ENCODE measurements around the gene C1QC.

Gene C1QC

DNA sequence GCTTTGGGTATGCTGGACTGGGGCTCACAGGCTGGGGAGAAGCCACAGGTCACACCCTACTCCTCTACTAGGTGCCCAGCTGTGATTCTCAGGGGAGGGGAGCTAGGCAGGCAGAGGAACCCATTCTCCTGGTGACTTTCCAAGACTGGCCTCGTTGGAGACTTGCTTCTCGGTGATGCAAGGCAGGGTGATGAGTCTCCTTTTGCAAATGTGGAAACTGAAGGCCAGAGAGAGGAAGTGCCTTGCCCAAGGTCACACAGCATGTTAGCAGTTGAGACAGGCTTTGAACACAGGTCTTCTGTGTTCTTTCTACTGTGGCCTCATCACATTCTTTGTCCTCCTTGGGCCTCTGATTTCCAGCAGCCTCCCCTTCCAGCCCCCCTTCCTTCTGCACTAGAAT lies 27.5 kb upstream of the C1QC start:
- no peak for DNase-seq (ENCODE audit: low read depth)
- H3K4me3 ChIP-seq (ENCODE audit: control insufficient read depth, low read depth, low read length), result no peak overlapping the region
- TF ChIP-seq, protein P1, sequence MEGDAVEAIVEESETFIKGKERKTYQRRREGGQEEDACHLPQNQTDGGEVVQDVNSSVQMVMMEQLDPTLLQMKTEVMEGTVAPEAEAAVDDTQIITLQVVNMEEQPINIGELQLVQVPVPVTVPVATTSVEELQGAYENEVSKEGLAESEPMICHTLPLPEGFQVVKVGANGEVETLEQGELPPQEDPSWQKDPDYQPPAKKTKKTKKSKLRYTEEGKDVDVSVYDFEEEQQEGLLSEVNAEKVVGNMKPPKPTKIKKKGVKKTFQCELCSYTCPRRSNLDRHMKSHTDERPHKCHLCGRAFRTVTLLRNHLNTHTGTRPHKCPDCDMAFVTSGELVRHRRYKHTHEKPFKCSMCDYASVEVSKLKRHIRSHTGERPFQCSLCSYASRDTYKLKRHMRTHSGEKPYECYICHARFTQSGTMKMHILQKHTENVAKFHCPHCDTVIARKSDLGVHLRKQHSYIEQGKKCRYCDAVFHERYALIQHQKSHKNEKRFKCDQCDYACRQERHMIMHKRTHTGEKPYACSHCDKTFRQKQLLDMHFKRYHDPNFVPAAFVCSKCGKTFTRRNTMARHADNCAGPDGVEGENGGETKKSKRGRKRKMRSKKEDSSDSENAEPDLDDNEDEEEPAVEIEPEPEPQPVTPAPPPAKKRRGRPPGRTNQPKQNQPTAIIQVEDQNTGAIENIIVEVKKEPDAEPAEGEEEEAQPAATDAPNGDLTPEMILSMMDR (IDR thresholded peaks at IDR 0.05; ENCODE audit: control insufficient read depth, insufficient read depth, low read depth, low read length, missing control alignments), result no peak

DNA sequence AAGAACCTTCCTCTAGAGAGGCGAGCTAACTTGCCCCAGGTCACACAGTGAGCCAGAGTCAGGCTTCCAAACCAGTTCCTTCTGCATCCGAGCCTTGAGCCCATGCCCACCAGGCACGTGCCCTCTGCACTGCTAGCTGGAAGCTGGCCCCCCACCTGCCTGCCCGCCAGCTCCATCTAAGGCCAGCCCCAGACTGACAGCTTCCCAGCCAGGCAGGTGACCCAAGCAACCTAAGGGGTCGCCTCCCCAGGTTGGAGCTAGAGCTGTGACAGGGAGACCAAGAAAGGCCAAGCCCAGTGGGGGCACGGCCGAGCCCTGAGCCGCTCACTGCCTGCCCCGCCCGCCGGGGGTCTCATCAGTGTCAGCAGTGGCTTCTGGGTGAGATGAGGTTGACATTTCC lies 26.9 kb upstream of the C1QC start:
- TF ChIP-seq, protein P1 (IDR thresholded peaks at IDR 0.05; ENCODE audit: control insufficient read depth, insufficient read depth, low read depth, low read length, missing control alignments), result no peak
- H3K4me3 ChIP-seq (ENCODE audit: control insufficient read depth, low read depth, low read length), result no peak overlapping the region
- DNase-seq (ENCODE audit: low read depth), result no peak

DNA sequence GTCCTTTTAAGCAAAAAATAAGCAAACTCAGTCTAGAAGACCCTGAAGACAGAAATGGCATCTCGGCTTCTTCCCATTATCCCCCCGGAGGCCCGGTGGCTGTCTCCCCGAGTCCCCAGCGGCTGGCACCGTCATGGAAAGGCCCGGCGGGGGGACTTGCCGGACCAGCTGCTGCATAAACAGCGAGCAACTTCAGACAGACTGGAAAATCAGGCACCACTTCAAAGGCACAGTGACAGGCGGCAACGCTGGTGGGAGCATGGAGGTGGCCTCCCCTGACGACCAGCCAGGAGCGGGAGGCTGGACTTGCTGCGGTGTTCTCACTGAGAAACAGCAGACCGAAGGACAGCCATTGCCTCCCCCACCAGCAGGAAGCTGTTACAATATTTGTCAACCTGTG lies 25.4 kb upstream of the C1QC start:
- no peak for DNase-seq (ENCODE audit: low read depth)

DNA sequence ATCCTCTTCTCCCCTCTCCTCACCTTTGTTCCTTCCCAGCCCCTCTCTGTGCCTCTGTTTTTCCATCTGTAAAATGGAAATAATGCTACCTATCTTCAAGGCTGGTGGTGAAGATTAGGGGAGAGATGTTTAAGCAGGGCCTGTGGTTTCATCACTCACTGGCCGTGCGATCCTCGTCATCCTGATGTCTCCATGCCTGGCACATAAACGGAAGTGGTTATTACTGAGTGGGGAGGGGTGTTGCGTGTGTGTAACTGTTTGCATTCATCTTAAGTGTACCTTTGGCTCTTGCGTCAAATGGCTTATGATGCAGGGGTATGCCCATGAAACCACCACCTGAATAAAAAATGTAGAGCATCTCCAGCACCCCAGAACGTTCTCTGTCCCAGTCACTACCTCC lies 24.2 kb upstream of the C1QC start:
- H3K4me3 ChIP-seq (ENCODE audit: control insufficient read depth, low read depth, low read length), result no peak overlapping the region
- no peak for DNase-seq (ENCODE audit: low read depth)
- TF ChIP-seq, protein P1 (IDR thresholded peaks at IDR 0.05; ENCODE audit: control insufficient read depth, insufficient read depth, low read depth, low read length, missing control alignments), result no peak

More for the DNA sequence above, 25.4 kb upstream of the C1QC start:
- no peak overlapping the region for H3K4me3 ChIP-seq (ENCODE audit: control insufficient read depth, low read depth, low read length)
- TF ChIP-seq, protein P1 (IDR thresholded peaks at IDR 0.05; ENCODE audit: control insufficient read depth, insufficient read depth, low read depth, low read length, missing control alignments), result no peak

DNA sequence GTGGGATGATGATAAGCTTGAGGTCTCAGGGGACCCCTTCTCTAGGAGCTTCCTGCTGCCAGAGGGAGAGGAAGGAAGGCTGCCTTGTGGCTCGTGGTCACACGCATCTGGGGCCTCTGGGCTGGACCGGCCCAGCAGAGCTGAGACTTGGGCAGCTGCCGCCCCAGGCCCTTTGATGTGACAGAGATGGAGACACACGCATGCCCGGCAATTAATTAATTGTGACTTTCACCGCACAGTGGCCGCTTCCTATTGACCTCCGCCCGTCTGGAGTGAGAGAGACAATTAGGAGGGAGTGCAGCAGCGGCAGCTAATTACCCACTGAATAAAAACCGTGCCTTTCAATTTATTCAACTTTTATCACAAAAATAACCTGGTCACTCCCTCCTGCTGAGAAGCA lies 23.6 kb upstream of the C1QC start:
- TF ChIP-seq, protein P1 (IDR thresholded peaks at IDR 0.05; ENCODE audit: control insufficient read depth, insufficient read depth, low read depth, low read length, missing control alignments), result no peak
- H3K4me3 ChIP-seq (ENCODE audit: control insufficient read depth, low read depth, low read length), result no peak overlapping the region
- DNase-seq (ENCODE audit: low read depth), result no peak

DNA sequence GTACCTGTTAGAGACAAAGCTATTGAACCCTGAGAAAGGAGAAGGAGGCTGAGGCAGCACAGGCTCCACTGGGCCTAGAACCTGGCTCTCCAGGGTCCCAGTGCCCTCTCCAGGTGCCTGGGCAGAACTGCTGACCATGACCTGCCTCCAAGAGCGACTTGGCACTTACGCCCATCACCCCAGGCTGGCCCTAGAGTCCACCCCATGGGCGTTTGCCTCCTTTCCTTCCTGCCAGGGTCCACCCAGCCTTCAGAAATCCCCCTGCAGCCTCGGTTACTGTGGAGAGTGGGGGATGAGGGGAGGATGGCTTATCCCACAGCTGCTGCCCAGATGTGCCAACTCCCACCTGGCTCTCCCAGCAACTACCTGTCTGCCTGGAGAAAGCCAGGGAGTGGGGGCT lies 21.7 kb upstream of the C1QC start:
- DNase-seq (ENCODE audit: low read depth), result no peak
- TF ChIP-seq, protein P1 (IDR thresholded peaks at IDR 0.05; ENCODE audit: control insufficient read depth, insufficient read depth, low read depth, low read length, missing control alignments), result no peak

More for the DNA sequence above, 21.7 kb upstream of the C1QC start:
- H3K4me3 ChIP-seq (ENCODE audit: control insufficient read depth, low read depth, low read length), result no peak overlapping the region

Data from AG09309 (cell line).